Germinal center (tissue), 1 donor: ENCODE measurements around the gene NR5A1.

Experiments
- DNase-seq: peaks from one replicate; pipeline ENCODE4 v3.0.0; 2012; ENCODE audit warnings: mixed read lengths, low spot score

The NR5A1 gene

GRCh38 chr9:124440786-124441185 is 66.4 kb downstream of the NR5A1 start:
- no peak for DNase-seq

GRCh38 chr9:124439686-124440243 is 67.4 kb downstream of the NR5A1 start:
- DNase-seq: no peak

GRCh38 chr9:124439086-124439485 is 68.1 kb downstream of the NR5A1 start:
- no peak for DNase-seq

GRCh38 chr9:124438091-124438490 is 69.1 kb downstream of the NR5A1 start:
- no peak for DNase-seq

GRCh38 chr9:124437086-124437485 is 70.1 kb downstream of the NR5A1 start:
- no peak for DNase-seq

GRCh38 chr9:124436320-124436719 is 70.9 kb downstream of the NR5A1 start:
- DNase-seq: no peak
